Calu3 (cell line): ENCODE data around the gene ANKRA2. TPM values are rescaled to one million over a fixed set of nuclear protein-coding genes. Genes with fewer than 3 reads are reported as not detected.

ENCODE experiments used
- BruUV-seq: library from RNA; stranded (reverse); fragments of 400-500 nt; replicated peaks from 2 replicates; lab custom pipeline; 2021; lab: Mats Ljungman, UMichigan
- CTCF ChIA-PET: fragments of 300-600 bp; sonication (Branson Sonifier 250); formaldehyde crosslinking; loops from one replicate; lab custom pipeline; 2022; ENCODE audit warnings: antibody characterized with exemption; lab: Charles Lee
- DNase-seq: peaks from one replicate; pipeline ENCODE4 v3.0.0; 2022
- H3K27ac Mint-ChIP-seq: one replicate; pipeline ENCODE4 v1.8.0; 2022; ENCODE audit warnings: mixed read lengths; ENCODE audit not compliant: unreplicated experiment
- H3K27me3 Mint-ChIP-seq: one replicate; pipeline ENCODE4 v1.8.0; 2022; ENCODE audit warnings: mixed read lengths; ENCODE audit not compliant: unreplicated experiment
- H3K36me3 Mint-ChIP-seq: one replicate; pipeline ENCODE4 v1.8.0; 2022; ENCODE audit warnings: mild to moderate bottlenecking, moderate library complexity, mixed read lengths; ENCODE audit not compliant: insufficient read depth, unreplicated experiment
- H3K4me1 Mint-ChIP-seq: one replicate; pipeline ENCODE4 v1.8.0; 2022; ENCODE audit warnings: mild to moderate bottlenecking, low read depth, mixed read lengths; ENCODE audit not compliant: unreplicated experiment
- H3K4me3 Mint-ChIP-seq: one replicate; pipeline ENCODE4 v1.8.0; 2022; ENCODE audit warnings: mild to moderate bottlenecking, low read depth, moderate library complexity, mixed read lengths; ENCODE audit not compliant: unreplicated experiment
- H3K9me3 Mint-ChIP-seq: one replicate; pipeline ENCODE4 v1.8.0; 2022; ENCODE audit warnings: low read depth, mixed read lengths; ENCODE audit not compliant: unreplicated experiment
- CTCF ChIP-seq: fragments of 200-600 bp; IDR thresholded peaks from one replicate; pipeline ENCODE4 v1.8.0; 2022; ENCODE audit warnings: antibody characterized with exemption; ENCODE audit not compliant: unreplicated experiment
- intact Hi-C: fragments of 100-400 bp; cut with micrococcal nuclease; formaldehyde crosslinking; loops from one replicate; pipeline ENCODE4 v1.10.0; 2022; ENCODE audit not compliant: unreplicated experiment
- total RNA-seq: library from RNA; stranded (reverse); gene quantifications from 2 replicates; pipeline ENCODE4 v1.2.3, GENCODE V29; 2022

ANKRA2 gene
- total RNA-seq, 1 experiment from 2014 or later, result 26.5 TPM

DNA sequence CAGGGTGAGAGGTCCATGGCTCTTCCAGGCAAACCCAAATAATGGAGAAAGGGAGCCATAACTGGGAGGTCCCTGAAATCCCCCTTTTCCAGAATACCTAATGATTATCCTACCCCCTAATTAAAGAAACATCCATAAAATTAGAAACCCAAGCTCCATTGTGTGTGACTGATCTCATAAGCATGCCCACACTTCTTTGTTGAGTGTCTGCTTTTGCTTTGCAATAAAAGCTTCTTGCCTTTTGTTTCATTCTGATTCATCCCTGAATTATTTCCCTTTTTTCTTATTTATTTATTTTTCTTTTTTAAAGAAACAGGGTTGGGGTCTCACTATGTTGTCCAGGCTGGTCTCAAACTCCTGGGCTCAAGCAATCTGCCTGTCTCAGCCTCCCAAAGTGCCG lies 34.1 kb downstream of the ANKRA2 start:
- TF ChIP-seq CTCF, result no peak
- no peak overlapping the region for H3K4me3 Mint-ChIP-seq
- no peaks in the 10 kb centered on the region for H3K27me3 Mint-ChIP-seq
- no peak overlapping the region for H3K27ac Mint-ChIP-seq
- no peak for DNase-seq
- H3K9me3 Mint-ChIP-seq, result peaks cover 2% of the 10 kb centered on the region
- no peaks in the 10 kb centered on the region for H3K36me3 Mint-ChIP-seq
- intact Hi-C loops, result no loop called here
- CTCF ChIA-PET, result interaction anchor here (0.6 kb wide), 1 partner anchor 200 kb away, joined by 3 read pairs; no protein-coding TSS in a partner anchor
- no peaks in the 10 kb centered on the region for H3K4me1 Mint-ChIP-seq
- BruUV-seq, result no TSS peak

GRCh38 chr5:73529081-73529480 lies 36.4 kb downstream of the ANKRA2 start:
- no peaks in the 10 kb centered on the region for H3K36me3 Mint-ChIP-seq
- TF ChIP-seq CTCF, result no peak
- H3K27ac Mint-ChIP-seq, result no peak overlapping the region
- CTCF ChIA-PET, result no interaction called here
- H3K4me3 Mint-ChIP-seq, result no peak overlapping the region
- no peak for DNase-seq
- H3K27me3 Mint-ChIP-seq, result no peaks in the 10 kb centered on the region
- no TSS peak for BruUV-seq
- peaks cover 2% of the 10 kb centered on the region for H3K9me3 Mint-ChIP-seq
- H3K4me1 Mint-ChIP-seq, result no peaks in the 10 kb centered on the region
- intact Hi-C loops, result no loop called here

GRCh38 chr5:73528248-73528647 lies 37.2 kb downstream of the ANKRA2 start:
- no peaks in the 10 kb centered on the region for H3K4me1 Mint-ChIP-seq
- H3K9me3 Mint-ChIP-seq, result peaks cover 2% of the 10 kb centered on the region
- CTCF ChIA-PET, result no interaction called here
- no peak overlapping the region for H3K27ac Mint-ChIP-seq
- no peak for TF ChIP-seq CTCF
- no peak overlapping the region for H3K4me3 Mint-ChIP-seq
- H3K36me3 Mint-ChIP-seq, result no peaks in the 10 kb centered on the region
- no TSS peak for BruUV-seq
- H3K27me3 Mint-ChIP-seq, result no peaks in the 10 kb centered on the region
- DNase-seq, result no peak
- intact Hi-C loops, result no loop called here

- H3K9me3 Mint-ChIP-seq, result no peaks in the 10 kb centered on the region
- CTCF ChIA-PET, result no interaction called here
- no peak overlapping the region for H3K4me3 Mint-ChIP-seq
- no peak for DNase-seq
- intact Hi-C loops, result no loop called here
- H3K4me1 Mint-ChIP-seq, result no peaks in the 10 kb centered on the region
- H3K36me3 Mint-ChIP-seq, result no peaks in the 10 kb centered on the region
- no peak for TF ChIP-seq CTCF
- no TSS peak for BruUV-seq
- no peaks in the 10 kb centered on the region for H3K27me3 Mint-ChIP-seq
- no peak overlapping the region for H3K27ac Mint-ChIP-seq
Measured at GRCh38 chr5:73525606-73526203, 39.7 kb downstream of the ANKRA2 start.
